KMS-11 (cell line): Measurements from ENCODE around the gene MICAL2.

Experiments used
- H2AFZ ChIP-seq: fragments of 200-600 bp; sonication (generic); 2 replicates; pipeline ENCODE4 v1.6.1; 2016; ENCODE audit warnings: antibody characterized with exemption, mixed run types, low read depth
- H3K27ac ChIP-seq: fragments of 200-600 bp; sonication (generic); 2 replicates; pipeline ENCODE4 v1.6.1; 2016; ENCODE audit warnings: mild to moderate bottlenecking, mixed run types
- H3K27me3 ChIP-seq: fragments of 200-600 bp; sonication (generic); 2 replicates; pipeline ENCODE4 v1.6.1; 2017; ENCODE audit warnings: mild to moderate bottlenecking, low read depth, mixed run types, moderate library complexity; ENCODE audit not compliant: insufficient read depth
- H3K36me3 ChIP-seq: fragments of 200-600 bp; sonication (generic); 2 replicates; pipeline ENCODE4 v1.6.1; 2017; ENCODE audit warnings: mild to moderate bottlenecking, mixed run types; ENCODE audit not compliant: insufficient read depth
- H3K4me1 ChIP-seq: fragments of 200-600 bp; sonication (generic); 2 replicates; pipeline ENCODE4 v1.6.1; 2016; ENCODE audit warnings: mild to moderate bottlenecking, low read depth, mixed run types; ENCODE audit not compliant: poor library complexity, severe bottlenecking
- H3K4me2 ChIP-seq: fragments of 200-600 bp; sonication (generic); 2 replicates; pipeline ENCODE4 v1.7.0; 2016; ENCODE audit warnings: mild to moderate bottlenecking, mixed run types
- H3K4me3 ChIP-seq: fragments of 200-600 bp; sonication (generic); IDR thresholded peaks from 2 replicates; pipeline ENCODE4 v1.6.1; 2017; ENCODE audit warnings: low read depth, low read length, mixed read lengths; ENCODE audit not compliant: insufficient read depth
- H3K79me2 ChIP-seq: fragments of 200-600 bp; sonication (generic); 2 replicates; pipeline ENCODE4 v1.6.1; 2016; ENCODE audit warnings: low read depth, mixed run types; ENCODE audit not compliant: insufficient read depth
- H3K9ac ChIP-seq: fragments of 200-600 bp; sonication (generic); 2 replicates; pipeline ENCODE4 v1.6.1; 2016; ENCODE audit warnings: mild to moderate bottlenecking, mixed run types
- H4K20me1 ChIP-seq: fragments of 200-600 bp; sonication (generic); 2 replicates; pipeline ENCODE4 v1.6.1; 2016; ENCODE audit warnings: mild to moderate bottlenecking, mixed run types; ENCODE audit not compliant: insufficient read depth
- TF ChIP-seq, protein P1 (sequence below): fragments of 200-600 bp; sonication (generic); conservative IDR thresholded peaks from 2 replicates; pipeline ENCODE4 v1.6.1; 2017; ENCODE audit warnings: low read depth, mild to moderate bottlenecking, antibody characterized with exemption, low read length, moderate library complexity, mixed read lengths

Gene MICAL2

DNA sequence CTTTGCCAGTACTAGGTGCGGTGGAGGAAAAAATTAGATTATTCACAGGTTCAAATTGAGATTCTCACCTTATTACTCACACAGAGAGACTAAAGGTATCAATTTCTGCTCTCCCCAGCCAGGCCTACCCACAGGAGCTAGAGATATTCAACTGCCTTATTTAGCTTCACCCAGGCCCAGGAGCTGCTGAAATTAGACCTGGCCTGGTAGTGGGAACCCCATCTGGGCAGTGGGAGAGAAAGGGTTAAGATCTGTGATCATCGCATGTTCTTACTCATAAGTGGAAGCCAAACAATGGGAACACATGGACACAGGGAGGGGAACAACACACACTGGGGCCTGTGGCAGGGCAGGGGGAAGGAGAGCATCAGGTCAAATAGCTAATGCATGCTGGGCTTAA lies 20.9 kb upstream of the MICAL2 start:
- H2AFZ ChIP-seq: no peak overlapping the region
- no peak overlapping the region for H3K27ac ChIP-seq
- no peaks in the 10 kb centered on the region for H3K27me3 ChIP-seq
- TF ChIP-seq, protein P1, sequence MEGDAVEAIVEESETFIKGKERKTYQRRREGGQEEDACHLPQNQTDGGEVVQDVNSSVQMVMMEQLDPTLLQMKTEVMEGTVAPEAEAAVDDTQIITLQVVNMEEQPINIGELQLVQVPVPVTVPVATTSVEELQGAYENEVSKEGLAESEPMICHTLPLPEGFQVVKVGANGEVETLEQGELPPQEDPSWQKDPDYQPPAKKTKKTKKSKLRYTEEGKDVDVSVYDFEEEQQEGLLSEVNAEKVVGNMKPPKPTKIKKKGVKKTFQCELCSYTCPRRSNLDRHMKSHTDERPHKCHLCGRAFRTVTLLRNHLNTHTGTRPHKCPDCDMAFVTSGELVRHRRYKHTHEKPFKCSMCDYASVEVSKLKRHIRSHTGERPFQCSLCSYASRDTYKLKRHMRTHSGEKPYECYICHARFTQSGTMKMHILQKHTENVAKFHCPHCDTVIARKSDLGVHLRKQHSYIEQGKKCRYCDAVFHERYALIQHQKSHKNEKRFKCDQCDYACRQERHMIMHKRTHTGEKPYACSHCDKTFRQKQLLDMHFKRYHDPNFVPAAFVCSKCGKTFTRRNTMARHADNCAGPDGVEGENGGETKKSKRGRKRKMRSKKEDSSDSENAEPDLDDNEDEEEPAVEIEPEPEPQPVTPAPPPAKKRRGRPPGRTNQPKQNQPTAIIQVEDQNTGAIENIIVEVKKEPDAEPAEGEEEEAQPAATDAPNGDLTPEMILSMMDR: no peak
- H3K9ac ChIP-seq: no peak overlapping the region
- no peaks in the 10 kb centered on the region for H3K36me3 ChIP-seq
- no peaks in the 10 kb centered on the region for H3K79me2 ChIP-seq
- no peaks in the 10 kb centered on the region for H4K20me1 ChIP-seq
- H3K4me2 ChIP-seq: no peak overlapping the region
- no peak overlapping the region for H3K4me3 ChIP-seq
- peaks cover 13% of the 10 kb centered on the region for H3K4me1 ChIP-seq

DNA sequence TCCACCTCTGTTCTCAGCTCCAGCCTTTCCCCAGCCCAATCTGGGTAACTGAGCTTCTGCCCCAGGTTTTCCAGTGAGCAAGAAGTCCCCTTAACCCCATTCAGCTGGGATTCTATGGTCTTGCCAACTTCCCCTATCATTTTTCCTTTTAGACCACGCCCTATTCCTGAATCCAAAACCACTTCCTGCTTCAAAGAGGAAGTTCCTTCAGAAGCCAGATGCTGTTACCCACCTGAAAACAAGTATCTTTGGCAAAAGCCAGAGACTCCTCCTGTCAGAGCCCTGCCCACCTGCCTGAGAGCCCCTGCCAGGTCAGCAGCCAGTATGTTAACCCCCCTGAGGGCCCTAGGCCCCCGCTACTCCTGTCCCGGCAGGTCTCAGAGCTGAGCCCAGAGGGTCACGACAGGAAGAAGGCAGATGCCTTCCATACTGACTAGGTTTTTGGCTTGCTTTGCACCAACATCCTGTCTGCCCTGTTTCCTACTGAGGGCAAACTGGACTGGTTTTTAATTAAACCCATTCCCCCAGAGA lies 20.3 kb upstream of the MICAL2 start:
- H2AFZ ChIP-seq: peak overlapping the region; percentile 22; the same call in 1 of the 2 replicates
- H3K36me3 ChIP-seq: no peaks in the 10 kb centered on the region
- H4K20me1 ChIP-seq: no peaks in the 10 kb centered on the region
- H3K27ac ChIP-seq: no peak overlapping the region
- H3K79me2 ChIP-seq: no peaks in the 10 kb centered on the region
- H3K9ac ChIP-seq: no peak overlapping the region
- H3K4me3 ChIP-seq: no peak overlapping the region
- no peak overlapping the region; the same call in 1 of the 2 replicates for H3K4me2 ChIP-seq
- H3K27me3 ChIP-seq: no peaks in the 10 kb centered on the region
- TF ChIP-seq, protein P1: no peak
- H3K4me1 ChIP-seq: peaks cover 13% of the 10 kb centered on the region

DNA sequence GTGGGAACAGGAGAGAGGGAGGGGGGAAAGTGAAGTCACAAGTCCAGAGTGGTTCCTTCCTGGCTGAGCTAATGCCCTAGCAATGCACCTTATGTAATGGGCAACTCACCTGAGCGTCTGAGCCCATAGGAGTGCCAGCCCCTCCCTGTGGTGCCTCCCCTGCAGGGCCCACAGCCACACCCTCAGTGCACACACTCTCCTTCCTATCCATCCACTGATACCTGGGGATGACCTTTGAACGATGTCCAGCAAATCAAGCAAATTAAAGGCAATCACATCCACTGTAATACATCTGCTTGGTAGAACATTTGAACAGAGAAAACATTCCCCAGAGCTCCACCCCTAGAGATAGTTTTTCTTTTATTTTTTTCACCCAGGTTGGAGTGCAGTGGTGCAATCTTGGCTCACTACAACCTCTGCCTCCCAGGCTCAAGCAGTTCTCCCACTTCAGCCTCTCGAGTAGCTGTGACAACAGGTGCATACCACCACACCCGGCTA lies 19.6 kb upstream of the MICAL2 start:
- Histone ChIP-seq H2AFZ (no peak overlapping the region), H3K36me3 (no peaks in the 10 kb centered on the region), H3K27me3 (no peaks in the 10 kb centered on the region), H4K20me1 (no peaks in the 10 kb centered on the region), H3K4me2 (no peak overlapping the region), H3K79me2 (no peaks in the 10 kb centered on the region), H3K4me1 (peaks cover 13% of the 10 kb centered on the region), H3K27ac (no peak overlapping the region), H3K9ac (no peak overlapping the region), H3K4me3 (no peak overlapping the region)
- TF ChIP-seq, protein P1: no peak

DNA sequence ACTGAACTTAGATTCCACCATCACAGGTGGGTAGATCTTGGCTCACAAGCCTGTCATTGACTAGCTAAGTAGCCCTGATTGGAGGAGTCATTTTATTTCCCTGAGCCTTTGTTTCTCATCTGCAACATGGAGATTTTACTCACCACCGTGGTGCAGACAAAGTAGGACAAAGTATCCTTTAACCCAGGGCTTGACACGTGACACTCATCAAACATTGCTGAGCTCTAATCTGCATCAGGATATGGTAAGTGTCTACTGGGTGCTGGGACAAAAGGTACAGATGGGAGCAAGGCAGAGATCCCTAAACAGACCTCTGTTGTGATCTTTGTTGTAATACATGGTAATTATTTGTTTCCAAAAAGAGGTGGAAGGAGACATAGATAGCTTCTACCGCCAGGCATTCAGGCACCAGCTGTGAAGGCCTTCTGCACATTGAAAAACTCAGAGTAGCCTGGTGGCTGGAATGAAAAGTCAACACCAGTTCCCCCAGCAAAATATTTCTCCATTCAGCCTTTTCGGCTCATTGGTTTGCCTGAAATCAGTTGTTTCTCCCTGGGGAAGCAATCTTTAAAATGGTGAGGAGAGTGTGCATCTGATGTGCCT lies 18.3 kb upstream of the MICAL2 start:
- Histone ChIP-seq H3K4me2 (no peak overlapping the region), H3K9ac (no peak overlapping the region), H3K36me3 (no peaks in the 10 kb centered on the region), H2AFZ (no peak overlapping the region), H4K20me1 (no peaks in the 10 kb centered on the region), H3K4me3 (no peak overlapping the region), H3K4me1 (peaks cover 13% of the 10 kb centered on the region), H3K27me3 (no peaks in the 10 kb centered on the region), H3K79me2 (no peaks in the 10 kb centered on the region), H3K27ac (no peak overlapping the region)
- TF ChIP-seq, protein P1: no peak
